Measurements from ENCODE around the gene PDGFB. TPM values are rescaled to one million over a fixed set of nuclear protein-coding genes. Genes with fewer than 3 reads are reported as not detected.

Gene PDGFB
- total and polyA plus RNA-seq, 4 donors: 5.9 to 18.3 (median 13.9) TPM

DNA sequence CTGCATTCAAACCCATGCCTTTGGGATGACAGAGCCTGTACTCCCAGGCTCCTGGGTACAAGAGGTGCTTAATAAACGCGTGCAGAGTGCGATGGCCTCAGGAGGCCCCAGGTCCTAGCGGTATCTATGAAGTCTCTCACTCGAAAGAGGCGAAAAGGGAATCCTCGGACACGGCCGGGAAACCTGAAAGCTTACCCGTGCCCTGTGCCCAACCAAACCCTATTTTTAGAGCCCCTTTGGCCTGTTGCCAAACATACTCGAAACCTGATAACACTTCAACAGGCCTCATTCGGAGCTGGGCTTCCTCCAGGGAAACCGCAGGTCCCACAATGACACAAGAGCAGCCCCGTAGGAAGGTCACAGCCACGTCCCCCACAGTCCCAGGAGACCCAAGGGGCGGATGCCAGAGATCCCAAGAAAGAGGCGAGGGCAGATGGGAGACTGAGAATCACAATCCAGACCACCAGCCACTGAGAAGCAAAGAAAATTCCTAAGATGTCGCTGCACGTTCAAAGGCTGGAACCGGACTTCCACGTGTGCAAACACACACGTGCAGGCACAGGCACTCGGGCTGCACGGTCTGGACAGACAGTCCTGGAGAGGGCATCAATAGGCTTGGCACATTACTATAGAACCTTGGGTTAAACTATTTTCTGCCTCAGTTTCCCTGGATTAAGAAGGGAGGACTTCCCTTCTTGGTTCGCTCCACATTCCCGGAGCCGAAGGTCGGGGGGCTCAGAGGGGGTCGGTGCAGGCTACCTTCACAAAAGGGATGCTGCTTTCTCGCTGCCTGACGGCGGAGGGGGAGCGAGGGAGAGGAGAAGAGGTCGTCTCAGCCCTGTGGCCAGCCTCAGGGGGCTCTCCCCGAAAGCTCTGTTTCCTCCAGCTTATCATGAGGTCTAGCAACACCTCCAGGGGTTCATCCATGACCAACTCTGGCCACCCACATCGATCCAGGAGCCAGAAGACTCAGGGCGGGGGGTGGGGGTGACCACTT, 8.2 kb downstream of the PDGFB start:
- Histone ChIP-seq H3K4me3 (ENCODE audit: low read depth, low read length) (no peak overlapping the region), H3K27ac (ENCODE audit: low read depth, low read length) (peak overlapping the region; percentile 76), H3K9me3 (ENCODE audit: control insufficient read depth, insufficient read depth, low read length) (no peaks in the 10 kb centered on the region), H3K27me3 (ENCODE audit: control insufficient read depth, insufficient read depth, low read length) (peaks cover 12% of the 10 kb centered on the region), H3K36me3 (ENCODE audit: control insufficient read depth, insufficient read depth, low read length) (peaks cover 22% of the 10 kb centered on the region), H3K4me1 (ENCODE audit: control insufficient read depth, insufficient read depth, low read length) (peaks cover 90% of the 10 kb centered on the region)
- no peak for DNase-seq (ENCODE audit: low read depth in 4 of 6, low spot score in 6 of 6)
- 75% methylated on average over 30 of the region's 37 CpGs for WGBS (ENCODE audit: insufficient coverage)

DNA sequence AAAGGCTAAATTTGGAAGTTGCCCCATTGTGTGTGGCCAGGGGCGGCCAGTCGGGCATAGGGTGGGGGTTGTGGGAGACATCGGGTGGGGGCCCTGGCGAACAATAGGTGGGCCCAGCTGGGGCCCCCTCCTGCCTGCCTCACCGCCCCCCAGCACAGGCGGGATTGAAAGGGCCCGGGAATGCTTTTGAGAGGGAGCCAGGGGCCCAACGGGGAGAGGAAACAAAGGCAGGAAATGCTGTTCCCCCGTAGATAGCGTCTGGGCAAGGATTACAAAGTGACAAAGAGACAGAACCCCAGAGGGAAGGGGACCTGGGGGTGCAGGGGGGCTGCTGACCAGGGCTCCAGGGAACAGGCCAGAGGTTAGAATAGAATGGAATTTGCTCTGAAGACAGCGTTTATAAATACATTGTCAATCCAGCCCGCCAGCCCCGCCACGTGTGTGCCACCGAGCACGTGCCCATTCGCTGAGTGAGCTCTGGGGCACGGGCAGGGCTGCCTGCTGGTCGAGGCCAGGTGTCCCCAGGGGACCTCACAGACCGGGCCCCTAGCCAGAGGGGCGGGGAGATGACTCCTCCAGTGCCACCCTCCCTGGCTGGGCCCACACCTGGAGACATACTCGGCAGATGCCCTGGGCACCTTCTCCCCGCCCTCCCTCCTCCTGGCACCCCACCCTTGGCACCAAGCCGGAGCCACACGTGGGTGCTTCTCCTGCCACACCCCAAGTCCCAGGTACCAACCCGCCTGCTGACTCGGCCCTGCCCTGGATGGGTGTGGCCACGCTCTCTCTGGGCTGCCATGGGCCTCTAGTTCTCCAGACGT, 9.7 kb downstream of the PDGFB start:
- H3K36me3 ChIP-seq (ENCODE audit: control insufficient read depth, insufficient read depth, low read length): peaks cover 35% of the 10 kb centered on the region
- 49% methylated on average over 25 of the region's 29 CpGs for WGBS (ENCODE audit: insufficient coverage)
- DNase-seq (ENCODE audit: low read depth in 4 of 6, low spot score in 6 of 6): no peak
- H3K4me1 ChIP-seq (ENCODE audit: control insufficient read depth, insufficient read depth, low read length): peaks cover 85% of the 10 kb centered on the region
- peaks cover 10% of the 10 kb centered on the region for H3K27me3 ChIP-seq (ENCODE audit: control insufficient read depth, insufficient read depth, low read length)
- H3K9me3 ChIP-seq (ENCODE audit: control insufficient read depth, insufficient read depth, low read length): no peaks in the 10 kb centered on the region
- H3K27ac ChIP-seq (ENCODE audit: low read depth, low read length): peak overlapping the region; percentile 44
- H3K4me3 ChIP-seq (ENCODE audit: low read depth, low read length): no peak overlapping the region

DNA sequence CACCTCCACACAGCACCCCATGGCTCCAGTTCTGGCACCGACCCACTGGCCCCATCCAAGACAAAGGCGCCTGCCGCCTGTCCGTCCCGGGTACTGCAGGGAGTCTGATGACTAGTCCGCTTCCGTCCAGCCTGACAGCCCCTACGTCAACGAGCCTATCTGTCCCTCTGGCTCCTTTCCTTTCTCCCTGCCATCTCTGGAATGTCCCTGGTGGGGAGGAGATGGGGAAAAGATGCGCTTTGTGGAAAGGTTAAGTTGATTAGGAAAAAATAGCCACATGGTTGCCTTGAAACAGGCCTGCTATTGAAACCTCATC, 10.4 kb downstream of the PDGFB start:
- peak overlapping the region; percentile 75 for H3K27ac ChIP-seq (ENCODE audit: low read depth, low read length)
- 42% methylated on average over 5 of the region's 10 CpGs for WGBS (ENCODE audit: insufficient coverage)

DNA sequence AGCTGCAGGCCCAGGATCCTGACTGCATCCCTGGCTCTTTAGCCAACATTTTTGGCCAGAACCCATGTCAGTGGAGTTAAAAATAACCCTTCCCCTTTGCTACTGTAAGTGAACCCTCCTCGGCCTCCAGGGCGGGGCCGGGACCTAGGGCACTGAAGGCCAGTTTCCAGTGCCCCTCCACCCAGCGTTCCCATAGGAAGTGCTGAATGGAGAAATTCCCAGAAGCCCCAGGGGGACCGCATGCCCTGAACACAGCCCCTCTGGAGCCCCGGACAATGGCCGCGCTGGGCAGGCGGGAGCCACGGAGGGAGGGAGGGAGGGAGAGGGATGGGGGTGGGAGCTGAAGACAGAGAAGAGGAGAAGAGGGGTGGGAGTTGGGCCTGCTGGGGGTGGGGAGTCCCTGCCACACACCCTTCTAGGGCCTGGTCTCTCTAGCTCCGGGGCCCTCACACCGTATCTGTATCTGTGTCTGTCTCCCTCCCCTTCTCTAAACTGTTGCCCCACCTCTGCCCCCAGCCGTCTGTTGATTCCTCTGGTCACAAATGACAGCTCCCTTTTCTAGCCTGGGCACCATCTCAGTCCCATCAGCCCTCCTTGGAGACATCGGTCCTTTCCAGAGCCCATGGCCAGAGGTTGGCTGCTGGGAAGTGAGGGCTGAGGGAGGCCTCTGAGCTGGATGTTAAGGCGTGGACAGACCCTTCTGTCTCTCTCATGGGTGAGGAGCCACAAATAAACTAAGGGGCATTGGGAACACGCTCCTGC, 10.9 kb downstream of the PDGFB start:
- WGBS (ENCODE audit: insufficient coverage): 45% methylated on average over 15 of the region's 16 CpGs
- Histone ChIP-seq H3K27me3 (ENCODE audit: control insufficient read depth, insufficient read depth, low read length) (peaks cover 10% of the 10 kb centered on the region), H3K36me3 (ENCODE audit: control insufficient read depth, insufficient read depth, low read length) (peaks cover 39% of the 10 kb centered on the region), H3K9me3 (ENCODE audit: control insufficient read depth, insufficient read depth, low read length) (no peaks in the 10 kb centered on the region), H3K4me1 (ENCODE audit: control insufficient read depth, insufficient read depth, low read length) (peaks cover 76% of the 10 kb centered on the region), H3K27ac (ENCODE audit: low read depth, low read length) (peak overlapping the region; percentile 75), H3K4me3 (ENCODE audit: low read depth, low read length) (no peak overlapping the region)
- no peak for DNase-seq (ENCODE audit: low read depth in 4 of 6, low spot score in 6 of 6)

More for the DNA sequence above, 10.4 kb downstream of the PDGFB start:
- Histone ChIP-seq H3K9me3 (ENCODE audit: control insufficient read depth, insufficient read depth, low read length) (no peaks in the 10 kb centered on the region), H3K36me3 (ENCODE audit: control insufficient read depth, insufficient read depth, low read length) (peaks cover 39% of the 10 kb centered on the region), H3K4me1 (ENCODE audit: control insufficient read depth, insufficient read depth, low read length) (peaks cover 82% of the 10 kb centered on the region), H3K4me3 (ENCODE audit: low read depth, low read length) (no peak overlapping the region), H3K27me3 (ENCODE audit: control insufficient read depth, insufficient read depth, low read length) (peaks cover 10% of the 10 kb centered on the region)
- DNase-seq (ENCODE audit: low read depth in 4 of 6, low spot score in 6 of 6): peak in 1 of 6 donors; percentile 15

DNA sequence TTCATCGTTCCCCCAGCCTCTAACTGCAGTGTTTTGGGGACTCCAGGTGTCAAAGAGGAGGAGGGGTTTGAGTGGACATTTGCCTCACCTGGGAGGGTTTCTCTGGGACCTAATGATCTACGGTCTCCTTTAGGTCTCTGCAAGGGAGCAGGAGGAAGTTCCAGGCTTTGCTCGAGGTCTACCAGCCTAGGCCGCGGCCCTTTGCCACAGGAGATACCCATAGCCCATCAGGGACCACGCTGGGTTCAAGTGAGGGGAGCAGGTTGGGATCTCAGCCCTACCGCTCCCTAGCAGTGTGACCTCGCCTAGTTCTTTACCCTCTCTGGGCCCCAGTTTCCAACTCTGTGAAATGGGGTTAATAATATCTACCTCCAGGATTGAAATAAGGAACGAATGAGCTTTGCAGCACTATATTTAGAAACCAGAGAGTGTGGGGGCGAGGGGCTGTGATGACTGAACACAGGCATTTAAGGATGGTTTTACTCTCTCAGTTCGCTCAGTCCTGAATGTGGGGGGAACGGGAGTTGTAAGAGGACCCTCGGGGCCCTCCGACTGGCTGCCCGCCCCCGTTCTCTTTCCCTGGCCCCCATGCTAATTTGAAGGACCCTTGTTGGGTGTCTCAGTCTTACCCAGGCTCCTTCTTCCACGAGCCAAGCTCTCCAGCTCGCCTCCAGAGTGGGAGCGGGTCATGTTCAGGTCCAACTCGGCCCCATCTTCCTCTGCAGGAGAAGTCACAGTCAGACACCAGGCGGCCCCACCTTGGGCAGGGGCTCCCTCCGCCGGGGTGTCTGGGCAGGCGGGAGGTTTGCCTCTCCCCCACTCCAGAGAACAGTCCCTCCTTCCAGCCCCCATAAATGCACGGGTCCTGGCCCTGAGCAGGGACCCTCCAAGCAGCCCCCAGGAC, 11.7 kb downstream of the PDGFB start:
- Histone ChIP-seq H3K4me3 (ENCODE audit: low read depth, low read length) (no peak overlapping the region), H3K4me1 (ENCODE audit: control insufficient read depth, insufficient read depth, low read length) (peaks cover 68% of the 10 kb centered on the region), H3K9me3 (ENCODE audit: control insufficient read depth, insufficient read depth, low read length) (no peaks in the 10 kb centered on the region), H3K27me3 (ENCODE audit: control insufficient read depth, insufficient read depth, low read length) (peaks cover 10% of the 10 kb centered on the region), H3K36me3 (ENCODE audit: control insufficient read depth, insufficient read depth, low read length) (peaks cover 39% of the 10 kb centered on the region), H3K27ac (ENCODE audit: low read depth, low read length) (no peak overlapping the region)
- DNase-seq (ENCODE audit: low read depth in 4 of 6, low spot score in 6 of 6): no peak
- WGBS (ENCODE audit: insufficient coverage): 86% methylated on average over 22 of the region's 25 CpGs

DNA sequence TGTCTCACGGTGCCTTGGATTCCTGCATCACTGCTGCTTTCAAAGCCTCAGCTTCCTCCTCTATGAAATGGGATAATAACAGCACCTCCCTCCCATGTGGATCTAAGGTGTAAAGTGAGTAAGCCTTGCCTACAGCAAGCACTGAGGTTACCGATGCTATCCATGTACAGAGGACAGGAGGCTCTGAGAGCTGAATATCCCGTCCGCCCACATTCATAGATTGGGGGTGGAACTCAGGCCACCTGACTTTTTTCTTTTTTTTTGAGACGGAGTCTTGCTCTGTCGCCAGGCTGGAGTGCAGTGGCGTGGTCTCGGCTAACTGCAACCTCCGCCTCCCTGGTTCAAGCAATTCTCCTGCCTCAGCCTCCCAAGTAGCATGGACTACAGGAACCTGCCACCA, 12.5 kb downstream of the PDGFB start:
- 96% methylated on average over 8 of the region's 9 CpGs for WGBS (ENCODE audit: insufficient coverage)
- Histone ChIP-seq H3K27me3 (ENCODE audit: control insufficient read depth, insufficient read depth, low read length) (peaks cover 10% of the 10 kb centered on the region), H3K4me3 (ENCODE audit: low read depth, low read length) (no peak overlapping the region), H3K36me3 (ENCODE audit: control insufficient read depth, insufficient read depth, low read length) (peaks cover 41% of the 10 kb centered on the region), H3K4me1 (ENCODE audit: control insufficient read depth, insufficient read depth, low read length) (peaks cover 60% of the 10 kb centered on the region), H3K27ac (ENCODE audit: low read depth, low read length) (no peak overlapping the region), H3K9me3 (ENCODE audit: control insufficient read depth, insufficient read depth, low read length) (no peaks in the 10 kb centered on the region)
- DNase-seq (ENCODE audit: low read depth in 4 of 6, low spot score in 6 of 6): no peak

DNA sequence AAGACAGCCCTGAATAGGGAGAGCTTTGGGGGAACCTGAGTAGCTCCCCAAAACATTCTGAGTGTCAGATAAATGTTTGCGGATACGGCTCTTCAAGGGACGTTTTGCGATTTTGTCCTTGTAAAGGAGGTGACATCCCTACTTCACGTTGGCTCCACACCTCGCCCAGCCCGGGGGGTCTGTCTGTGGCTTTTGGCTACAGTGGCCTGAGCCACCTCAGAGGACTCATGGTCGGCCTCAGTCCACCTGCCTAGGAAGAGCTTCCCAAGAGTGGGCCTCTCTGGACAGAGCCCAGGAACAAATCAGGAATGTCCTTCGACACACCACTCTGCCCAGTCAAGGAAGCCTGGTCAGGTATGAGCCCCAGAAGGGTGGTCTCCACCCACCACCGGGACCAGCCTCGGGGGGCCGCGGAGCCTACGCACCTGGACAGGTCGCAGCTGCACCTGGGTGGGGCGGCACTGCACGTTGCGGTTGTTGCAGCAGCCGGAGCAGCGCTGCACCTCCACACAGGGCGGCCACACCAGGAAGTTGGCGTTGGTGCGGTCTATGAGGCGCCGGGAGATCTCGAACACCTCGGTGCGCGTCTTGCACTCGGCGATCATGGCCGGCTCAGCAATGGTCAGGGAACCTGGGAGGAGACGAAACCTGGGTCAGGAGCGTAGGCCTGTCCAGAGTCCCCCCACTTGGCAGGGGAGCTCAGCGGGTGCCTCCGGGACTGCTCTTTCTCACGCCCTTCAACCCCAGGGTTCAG, 13.4 kb downstream of the PDGFB start:
- H3K4me1 ChIP-seq (ENCODE audit: control insufficient read depth, insufficient read depth, low read length): peaks cover 51% of the 10 kb centered on the region
- peaks cover 9% of the 10 kb centered on the region for H3K27me3 ChIP-seq (ENCODE audit: control insufficient read depth, insufficient read depth, low read length)
- no peak for DNase-seq (ENCODE audit: low read depth in 4 of 6, low spot score in 6 of 6)
- no peak overlapping the region for H3K27ac ChIP-seq (ENCODE audit: low read depth, low read length)
- peaks cover 44% of the 10 kb centered on the region for H3K36me3 ChIP-seq (ENCODE audit: control insufficient read depth, insufficient read depth, low read length)
- H3K4me3 ChIP-seq (ENCODE audit: low read depth, low read length): no peak overlapping the region
- 95% methylated on average over 37 of the region's 37 CpGs for WGBS (ENCODE audit: insufficient coverage)
- no peaks in the 10 kb centered on the region for H3K9me3 ChIP-seq (ENCODE audit: control insufficient read depth, insufficient read depth, low read length)

Measured in spinal cord (tissue), 10 donors.